GM19452 (cell line): ENCODE data around the gene THAP6.
"Not testable (repeated sequence)": the region's sequence is repeated elsewhere in the genome, so short reads cannot be mapped to it uniquely, and the experiment has no call there.

Source experiments
- ATAC-seq: cut with Tn5 transposase; IDR thresholded peaks from one replicate; pipeline ENCODE4 v1.9.1; 2021; ENCODE audit not compliant: unreplicated experiment

The THAP6 gene

GRCh38 chr4:75514131-75514948 lies at the start of gene THAP6, which contains the start of gene RCHY1:
Gene THAP6, plus strand, starts transcription at chr4:75514473. Its CDS starts 980 bp downstream, at chr4:75515453.
Gene RCHY1, minus strand, starts transcription at chr4:75514403. Its CDS starts 117 bp downstream, at chr4:75514286.
- ATAC-seq, result peak; percentile 93

DNA sequence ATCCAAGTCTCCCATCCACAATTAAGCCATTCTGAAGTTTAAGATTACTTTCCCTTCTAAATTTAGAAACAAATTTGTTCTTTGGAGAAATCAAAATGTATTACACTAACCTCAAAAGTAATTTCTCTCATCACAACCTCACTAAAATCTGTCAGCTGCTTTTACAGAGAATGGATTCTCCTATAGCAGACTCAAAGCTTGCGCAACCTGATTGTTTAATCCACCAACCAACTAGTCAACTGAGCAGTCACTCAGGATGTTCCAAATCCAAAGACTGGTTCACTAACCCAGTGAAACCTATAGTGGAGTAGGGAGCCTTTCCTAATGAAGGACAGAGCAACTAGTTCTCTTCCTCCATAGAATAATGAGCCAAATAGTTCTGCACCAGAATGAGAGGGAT lies 44.4 kb upstream of the THAP6 start:
- no peak for ATAC-seq

DNA sequence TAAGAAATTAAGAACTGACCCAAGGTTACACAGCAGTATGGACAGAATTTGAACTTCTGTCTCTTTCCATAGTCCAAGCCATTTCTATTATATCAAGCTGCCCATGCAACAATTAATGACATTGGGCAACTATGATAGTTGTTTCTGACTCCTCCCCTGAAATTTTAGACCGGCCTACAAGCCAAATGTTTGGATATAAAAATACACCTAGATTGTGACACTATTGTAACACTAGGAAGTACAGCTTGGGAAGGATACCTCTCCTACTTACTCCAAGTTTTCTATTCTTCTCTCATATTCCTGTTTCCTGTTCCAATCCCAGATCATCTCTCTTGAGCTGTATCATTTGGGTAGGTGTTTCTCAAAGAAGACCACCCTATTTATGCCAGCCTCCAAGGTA lies 43.5 kb upstream of the THAP6 start:
- no peak for ATAC-seq

GRCh38 chr4:75477201-75477600 lies 37.1 kb upstream of the THAP6 start:
- no peak for ATAC-seq

DNA sequence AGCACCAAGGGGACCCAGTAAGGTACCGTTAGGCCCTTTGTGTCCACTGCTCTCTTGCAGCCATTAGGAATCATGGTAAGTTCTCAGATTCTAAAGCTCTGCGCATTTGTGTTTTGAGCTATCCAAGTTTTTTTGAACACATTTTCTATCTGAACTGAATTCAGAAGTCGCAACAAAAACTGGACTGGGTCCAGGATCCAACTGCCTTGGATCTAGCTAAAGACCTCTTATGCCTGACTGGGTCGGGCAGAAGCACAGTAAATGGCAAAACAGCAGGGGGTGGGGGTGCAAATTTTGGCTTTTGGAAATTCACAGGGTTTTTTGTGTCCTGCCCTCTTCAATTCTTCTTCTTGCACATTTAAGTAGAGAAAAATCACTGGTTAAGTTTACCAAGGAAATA lies 30.1 kb upstream of the THAP6 start:
- no peak for ATAC-seq

DNA sequence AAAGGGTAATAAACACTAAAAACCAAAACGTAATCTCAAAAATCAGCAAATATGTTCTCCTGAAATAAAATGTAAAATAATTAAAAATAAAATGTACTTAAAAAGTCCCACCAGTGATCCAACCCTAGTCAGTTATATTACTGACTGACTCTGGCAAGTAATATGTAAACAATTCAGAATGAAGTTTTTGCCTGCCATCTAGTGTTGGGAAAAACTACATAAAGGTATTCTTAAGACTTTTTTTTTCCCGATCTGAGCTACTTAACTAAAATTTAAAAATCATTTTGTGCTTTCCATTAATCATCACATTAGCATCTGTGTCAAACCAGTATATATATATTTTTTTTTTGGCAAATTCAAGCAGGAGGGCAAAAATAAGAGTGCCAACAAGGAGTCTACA lies 24.1 kb upstream of the THAP6 start:
- no peak for ATAC-seq

- ATAC-seq, result no peak
Observed at GRCh38 chr4:75494563-75494962, 19.7 kb upstream of the THAP6 start.

GRCh38 chr4:75495476-75495875 lies 18.8 kb upstream of the THAP6 start:
- no peak for ATAC-seq

- ATAC-seq, result no peak
Observed at GRCh38 chr4:75496406-75496805, 17.9 kb upstream of the THAP6 start.

DNA sequence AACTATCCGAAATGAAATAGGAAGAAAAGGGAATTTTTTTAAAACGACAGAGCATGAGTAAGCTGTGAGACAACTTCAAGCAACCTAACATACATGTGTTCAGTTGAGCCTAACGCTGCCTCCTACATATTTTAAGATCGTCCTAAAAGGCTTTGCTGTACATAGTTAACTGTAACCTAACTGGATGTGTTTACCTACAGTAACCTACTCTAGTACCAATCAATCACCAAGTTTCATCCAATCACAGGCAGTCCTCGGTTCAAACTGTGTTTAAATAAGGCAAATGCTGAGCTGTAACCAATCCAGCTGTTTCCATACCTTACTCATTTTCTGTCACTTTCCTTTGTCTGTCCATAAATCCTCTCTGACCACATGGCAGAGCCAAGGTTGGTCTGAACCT lies 17.1 kb upstream of the THAP6 start:
- no peak for ATAC-seq

- no peak for ATAC-seq
Observed at GRCh38 chr4:75498041-75498440, 16.2 kb upstream of the THAP6 start.

DNA sequence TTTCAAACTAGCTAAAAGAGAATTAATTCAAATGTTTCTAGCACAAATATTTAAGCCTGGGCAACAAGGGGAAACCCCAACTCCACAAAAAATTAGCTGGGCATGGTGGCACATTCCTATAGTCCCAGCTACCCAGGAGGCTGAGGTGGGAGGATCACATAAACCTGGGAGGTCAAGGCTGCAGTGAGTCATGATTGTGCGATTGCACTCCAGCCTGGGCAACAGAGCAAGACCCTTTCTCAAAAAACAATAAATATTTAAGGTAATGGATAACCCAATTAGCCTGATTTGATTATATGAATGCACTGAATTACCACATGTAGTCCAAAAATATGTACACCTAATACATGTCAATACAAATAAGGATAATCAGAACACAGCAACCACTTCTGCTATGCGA lies 14.4 kb upstream of the THAP6 start:
- no peak for ATAC-seq

DNA sequence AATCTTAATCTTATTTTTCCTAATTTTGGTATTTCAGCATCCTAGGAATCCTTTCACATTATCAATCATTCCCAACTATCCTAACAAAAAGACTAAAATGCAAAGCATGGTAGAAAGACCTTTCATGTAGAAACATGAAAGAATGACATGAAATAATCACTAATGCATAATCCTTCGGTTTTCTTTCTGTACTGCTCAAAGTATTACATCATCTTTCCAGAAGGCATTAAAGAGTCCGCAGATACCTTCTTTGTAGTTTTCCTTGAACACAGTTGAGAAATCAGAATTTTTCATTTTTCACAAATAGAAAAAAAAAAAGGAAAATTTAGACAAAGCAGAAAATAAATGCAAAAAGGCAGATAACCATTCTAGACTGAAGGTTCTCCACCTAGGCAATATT lies 11.6 kb upstream of the THAP6 start:
- no peak for ATAC-seq

GRCh38 chr4:75505630-75506029 lies 8.6 kb upstream of the THAP6 start:
- ATAC-seq, result no peak

DNA sequence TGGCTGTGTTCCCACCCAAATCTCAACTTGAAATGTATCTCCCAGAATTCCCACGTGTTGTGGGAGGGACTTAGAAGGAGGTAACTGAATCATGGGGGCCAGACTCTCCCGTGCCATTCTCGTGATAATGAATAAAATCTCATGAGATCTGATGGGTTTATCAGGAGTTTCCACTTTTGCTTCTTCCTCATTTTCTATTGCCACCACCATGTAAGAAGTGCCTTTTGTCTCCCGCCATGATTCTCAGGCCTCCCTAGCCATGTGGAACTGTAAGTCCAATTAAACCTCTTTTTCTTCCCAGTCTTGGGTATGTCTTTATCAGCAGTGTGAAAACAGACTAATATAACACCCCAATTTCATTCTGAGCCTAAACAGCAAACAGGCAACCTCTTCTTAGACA lies 4.7 kb upstream of the THAP6 start:
- ATAC-seq, result not testable (repeated sequence)

DNA sequence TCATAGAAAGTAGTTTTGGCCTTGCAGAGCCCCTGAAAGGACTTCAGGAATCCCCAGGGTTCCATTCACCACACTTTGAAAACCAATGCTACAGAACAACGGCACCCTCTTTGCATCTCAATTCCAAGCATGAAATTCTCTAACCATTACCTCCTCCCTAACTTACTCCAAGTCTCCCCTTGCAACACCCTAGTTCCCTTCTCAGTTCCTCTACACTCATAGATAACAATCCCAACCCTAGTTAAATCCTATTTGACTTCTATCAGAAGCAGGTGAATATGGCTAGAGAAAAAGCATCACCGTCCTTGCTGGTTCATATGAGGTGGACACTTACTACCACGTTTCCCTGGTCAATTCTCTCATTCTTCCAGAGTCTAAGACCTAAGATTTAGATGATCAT lies 2.4 kb upstream of the THAP6 start:
- ATAC-seq, result no peak

DNA sequence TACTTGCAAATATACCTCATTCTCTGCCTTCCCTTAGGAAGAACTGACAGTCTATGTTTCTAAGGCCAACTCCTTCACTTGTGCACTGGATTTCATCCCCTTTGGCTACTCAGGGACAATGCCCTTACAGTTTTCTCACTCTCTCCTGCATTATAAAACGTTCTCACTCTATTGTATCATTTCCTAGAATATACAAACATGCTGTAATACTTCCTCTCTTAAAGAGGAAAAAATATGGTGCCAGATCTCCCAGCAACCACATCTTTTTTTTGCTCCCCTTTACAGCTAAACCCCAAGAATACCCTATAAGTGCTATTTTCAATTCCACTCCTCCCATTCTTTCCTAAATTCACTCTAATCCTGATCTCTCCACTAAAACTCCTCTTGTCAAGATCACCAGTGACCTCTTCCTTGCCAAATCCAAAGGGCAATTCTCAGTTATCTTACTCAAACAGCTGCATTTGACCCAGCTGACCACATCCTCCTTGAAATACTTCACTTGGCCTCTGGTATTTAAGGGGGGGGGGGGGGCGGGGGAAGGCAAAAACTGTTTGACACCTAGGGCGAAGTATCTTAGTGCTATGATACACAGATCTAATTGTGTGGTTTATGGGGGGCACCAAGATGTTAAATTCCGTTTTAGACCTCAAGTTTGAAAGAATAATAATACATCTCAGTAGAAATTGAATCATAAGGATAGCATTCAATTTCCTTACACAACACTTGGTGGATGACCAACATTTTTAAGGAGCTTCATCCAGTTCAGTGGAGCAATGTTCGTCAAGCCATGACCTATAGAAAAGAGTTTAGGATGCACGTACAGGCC lies 1.7 kb upstream of the THAP6 start:
- no peak for ATAC-seq

- ATAC-seq, result no peak
Observed at GRCh38 chr4:75513526-75514130, 645 bp upstream of the THAP6 start.

DNA sequence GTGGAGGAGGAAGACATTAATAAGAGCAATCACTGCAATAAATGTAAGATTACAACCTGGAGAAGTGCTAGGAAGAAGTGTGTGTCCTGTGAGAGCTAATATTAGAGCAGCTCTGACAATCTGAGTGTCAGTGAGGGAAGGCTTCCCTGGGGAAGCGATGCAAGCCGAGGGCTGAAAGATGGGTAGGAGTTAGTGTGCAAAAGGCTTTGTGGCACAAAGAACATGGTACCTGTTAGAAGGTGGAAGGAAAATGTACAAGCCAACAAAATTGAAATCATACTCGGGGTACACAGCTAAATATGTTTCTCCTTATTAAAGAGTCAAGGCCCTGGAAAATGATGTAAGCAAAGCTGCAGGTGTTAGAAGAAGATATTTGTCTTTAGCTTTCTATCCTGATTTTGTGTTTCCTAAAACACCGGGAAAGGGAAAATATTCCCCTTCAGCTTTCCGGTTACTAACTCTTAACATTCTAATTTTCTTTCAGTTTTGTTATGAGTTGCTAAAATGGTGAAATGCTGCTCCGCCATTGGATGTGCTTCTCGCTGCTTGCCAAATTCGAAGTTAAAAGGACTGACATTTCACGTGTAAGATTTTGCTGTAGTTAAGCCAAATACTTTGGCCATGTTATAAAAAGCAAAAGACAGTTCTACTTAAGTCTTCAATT lies 808 bp downstream of the THAP6 start:
- peak; percentile 4 for ATAC-seq

- ATAC-seq, result no peak
Observed at GRCh38 chr4:75516144-75516543, 1.9 kb downstream of the THAP6 start.

DNA sequence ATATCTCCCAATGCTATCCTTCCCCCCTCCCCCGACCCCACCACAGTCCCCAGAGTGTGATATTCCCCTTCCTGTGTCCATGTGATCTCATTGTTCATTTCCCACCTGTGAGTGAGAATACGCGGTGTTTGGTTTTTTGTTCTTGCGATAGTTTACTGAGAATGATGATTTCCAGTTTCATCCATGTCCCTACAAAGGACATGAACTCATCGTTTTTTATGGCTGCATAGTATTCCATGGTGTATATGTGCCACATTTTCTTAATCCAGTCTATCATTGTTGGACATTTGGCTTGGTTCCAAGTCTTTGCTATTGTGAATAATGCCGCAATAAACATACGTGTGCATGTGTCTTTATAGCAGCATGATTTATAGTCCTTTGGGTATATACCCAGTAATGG lies 5.2 kb downstream of the THAP6 start:
- not testable (repeated sequence) for ATAC-seq
